GM18868 (cell line): ENCODE data around the gene LGALS9B.
"Not testable (repeated sequence)": the region's sequence is repeated elsewhere in the genome, so short reads cannot be mapped to it uniquely, and the experiment has no call there.

Source experiments
- ATAC-seq: cut with Tn5 transposase; IDR thresholded peaks from one replicate; pipeline ENCODE4 v1.9.1; 2021; ENCODE audit warnings: mild to moderate bottlenecking, moderate library complexity; ENCODE audit not compliant: unreplicated experiment

LGALS9B gene

DNA sequence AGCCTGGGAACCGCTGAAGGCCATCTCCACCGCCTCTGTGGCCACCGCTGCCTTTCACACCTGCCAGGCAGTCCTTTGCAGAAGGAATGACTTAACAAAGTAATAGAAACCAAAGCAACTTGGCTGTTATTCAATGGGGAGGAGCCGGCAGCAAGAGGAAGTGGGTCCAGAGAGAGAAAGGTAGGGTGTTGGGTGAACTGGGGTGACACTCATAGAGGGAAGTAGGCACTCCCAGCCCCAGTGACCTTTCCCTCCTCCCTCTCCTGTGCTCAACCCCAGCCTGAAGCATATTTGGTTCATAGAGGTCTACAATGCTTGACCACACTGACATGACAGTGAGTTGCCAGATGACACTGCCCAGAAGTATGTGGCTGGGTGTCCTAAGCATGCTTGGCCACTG is at the start of gene LGALS9B:
TSS of gene LGALS9B (minus strand) at position 93 of the 400 bp plus-strand sequence. CDS start at position 24, 69 bp downstream.
- ATAC-seq: peak; percentile 84

DNA sequence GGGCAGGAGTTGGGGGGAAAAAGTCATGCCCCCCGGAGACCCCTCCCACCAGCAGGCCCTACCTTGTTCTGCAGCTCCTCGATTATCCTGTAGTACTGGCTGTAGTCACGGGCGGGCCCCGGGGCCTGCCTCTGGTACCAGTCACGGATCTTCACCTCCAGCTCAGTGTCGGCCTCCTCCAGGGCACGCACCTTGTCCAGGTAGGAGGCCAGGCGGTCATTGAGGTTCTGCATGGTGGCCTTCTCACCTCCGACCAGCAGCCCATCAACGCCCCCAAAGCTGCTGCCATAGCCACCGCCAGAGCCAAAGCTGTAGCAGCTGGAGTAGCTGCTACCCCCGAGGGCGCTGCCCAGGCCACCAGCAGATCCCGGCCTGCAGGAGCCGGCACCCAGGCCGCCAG is 49.6 kb upstream of the LGALS9B start:
- not testable (repeated sequence) for ATAC-seq

DNA sequence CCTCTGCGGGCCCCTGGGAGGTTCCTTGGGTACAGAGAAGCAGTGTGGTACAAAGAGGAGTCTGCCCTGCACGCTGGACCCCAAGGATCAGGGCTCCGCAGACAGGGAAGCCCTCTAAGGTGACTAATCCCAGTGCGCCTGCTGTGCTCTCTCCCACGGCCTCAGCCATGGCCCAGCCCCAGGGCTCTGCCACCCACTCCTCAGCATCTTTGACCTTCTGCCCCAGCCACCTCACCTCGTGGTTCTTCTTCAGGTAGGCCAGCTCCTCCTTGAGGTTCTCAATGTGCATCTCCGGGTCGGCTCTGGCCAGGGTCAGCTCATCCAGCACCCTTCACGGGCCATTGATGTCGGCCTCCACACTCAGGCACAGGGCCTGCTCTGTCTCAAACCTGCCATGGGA is 47.8 kb upstream of the LGALS9B start:
- ATAC-seq: not testable (repeated sequence)

GRCh38 chr17:20513539-20513938 is 46.2 kb upstream of the LGALS9B start:
- not testable (repeated sequence) for ATAC-seq

DNA sequence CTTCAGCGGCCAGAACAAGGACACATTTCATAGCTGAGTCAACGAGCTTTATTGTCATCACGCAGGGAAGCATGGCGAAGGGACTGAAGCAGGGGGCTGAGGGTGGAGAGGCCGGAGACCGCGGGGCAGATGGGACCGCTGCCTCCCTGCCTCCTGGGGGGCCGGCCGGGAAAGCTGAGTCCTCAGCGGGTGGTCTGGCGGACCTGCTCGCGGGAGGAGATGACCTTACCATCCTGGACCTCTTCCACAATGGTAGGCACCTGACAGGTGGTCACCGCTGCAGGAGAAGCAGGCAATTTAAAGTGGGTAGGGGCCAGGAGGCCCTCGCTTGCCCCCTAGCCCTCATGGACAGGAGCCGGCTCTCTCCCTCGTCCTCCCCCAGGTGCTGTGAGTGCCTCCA is 45.0 kb upstream of the LGALS9B start:
- ATAC-seq: not testable (repeated sequence)

GRCh38 chr17:20511778-20512177 is 44.4 kb upstream of the LGALS9B start:
- ATAC-seq: not testable (repeated sequence)

GRCh38 chr17:20505333-20505732 is 38.0 kb upstream of the LGALS9B start:
- ATAC-seq: not testable (repeated sequence)

- ATAC-seq: not testable (repeated sequence)
Measured at GRCh38 chr17:20504388-20505066, 37.2 kb upstream of the LGALS9B start.

DNA sequence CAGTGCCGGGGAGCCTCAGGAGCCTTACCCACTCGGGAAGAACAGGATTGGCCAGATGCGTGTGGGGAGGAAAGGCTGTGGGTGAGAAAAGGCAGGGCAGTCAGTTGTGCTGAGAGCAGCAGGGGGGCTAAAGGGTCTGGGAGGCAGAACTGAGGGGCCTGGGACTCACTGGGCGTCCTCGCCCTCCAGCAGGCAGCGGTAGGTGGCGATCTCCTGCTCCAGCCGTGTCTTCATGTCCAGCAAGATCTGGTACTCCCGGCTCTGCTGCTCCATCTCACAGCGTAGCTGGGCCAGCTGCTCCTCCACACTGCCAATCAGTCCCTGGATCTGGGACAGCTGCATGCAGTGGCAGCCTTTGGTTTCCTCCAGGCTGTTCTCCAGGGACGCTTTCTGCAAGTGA is 34.6 kb upstream of the LGALS9B start:
- not testable (repeated sequence) for ATAC-seq

DNA sequence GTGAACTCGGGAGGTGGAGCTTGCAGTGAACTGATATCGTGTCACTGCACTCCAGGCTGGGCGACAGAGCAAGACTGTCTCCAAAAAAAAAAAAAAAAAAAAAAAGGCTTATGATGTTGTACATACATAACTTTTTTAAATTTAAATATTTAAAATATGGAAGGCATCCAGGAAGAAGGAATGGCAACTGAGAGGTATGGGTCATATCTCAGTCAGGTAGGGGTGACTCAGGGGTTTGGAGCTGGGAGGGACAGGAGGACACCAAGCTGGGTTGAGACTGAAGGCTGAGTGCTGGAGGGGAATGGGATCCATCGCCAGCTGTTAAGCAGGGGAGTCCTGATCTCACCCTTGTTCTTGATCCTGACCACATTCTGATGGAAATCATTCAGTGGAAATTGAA is 33.0 kb upstream of the LGALS9B start:
- ATAC-seq: not testable (repeated sequence)

GRCh38 chr17:20495420-20495819 is 28.1 kb upstream of the LGALS9B start:
- ATAC-seq: not testable (repeated sequence)

- not testable (repeated sequence) for ATAC-seq
Measured at GRCh38 chr17:20494735-20495134, 27.4 kb upstream of the LGALS9B start.

DNA sequence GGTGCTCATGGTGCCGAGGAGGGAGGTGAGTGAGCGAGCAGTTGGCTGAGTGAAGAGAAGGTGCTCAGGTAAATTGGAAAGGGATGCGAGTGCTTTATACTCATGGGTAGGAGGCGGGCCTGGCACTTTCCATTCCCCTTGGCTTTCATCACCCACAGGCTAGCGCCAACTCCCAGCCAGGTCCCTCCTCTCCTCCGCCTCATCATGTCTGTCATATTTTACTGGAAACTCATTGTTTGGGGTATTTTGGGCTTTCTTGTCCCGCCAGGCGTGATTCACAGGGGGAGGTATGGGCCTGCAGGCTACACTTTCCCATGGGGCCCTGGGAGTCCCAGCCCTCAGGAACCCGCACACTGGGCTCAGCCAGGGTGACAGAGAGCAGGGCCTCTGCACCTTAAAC is 26.8 kb upstream of the LGALS9B start:
- ATAC-seq: not testable (repeated sequence)

- ATAC-seq: not testable (repeated sequence)
Measured at GRCh38 chr17:20492971-20493370, 25.6 kb upstream of the LGALS9B start.

DNA sequence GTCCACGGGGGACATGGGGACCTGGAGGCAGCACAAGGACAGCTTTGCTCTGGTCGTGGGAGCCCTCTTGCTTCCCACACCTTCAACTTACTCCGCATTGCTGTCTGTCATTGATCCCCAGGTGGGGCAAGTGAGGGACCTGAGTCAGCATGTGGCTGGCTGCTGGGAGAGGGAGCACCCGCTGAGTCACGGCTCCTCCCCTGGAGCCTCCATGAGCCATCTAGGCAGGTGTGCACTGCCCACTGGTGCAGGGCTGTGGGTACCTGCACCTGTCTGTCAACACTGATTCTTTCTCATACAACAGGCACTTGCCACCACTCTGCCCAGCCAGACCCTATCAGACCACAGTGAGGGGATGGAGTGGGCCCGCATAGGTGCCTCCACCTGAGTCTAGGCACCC is 24.8 kb upstream of the LGALS9B start:
- ATAC-seq: not testable (repeated sequence)

- ATAC-seq: not testable (repeated sequence)
Measured at GRCh38 chr17:20484930-20485329, 17.6 kb upstream of the LGALS9B start.

- ATAC-seq: not testable (repeated sequence)
Measured at GRCh38 chr17:20479889-20480591, 12.7 kb upstream of the LGALS9B start.

GRCh38 chr17:20477398-20478071 is 10.2 kb upstream of the LGALS9B start:
- ATAC-seq: not testable (repeated sequence)

DNA sequence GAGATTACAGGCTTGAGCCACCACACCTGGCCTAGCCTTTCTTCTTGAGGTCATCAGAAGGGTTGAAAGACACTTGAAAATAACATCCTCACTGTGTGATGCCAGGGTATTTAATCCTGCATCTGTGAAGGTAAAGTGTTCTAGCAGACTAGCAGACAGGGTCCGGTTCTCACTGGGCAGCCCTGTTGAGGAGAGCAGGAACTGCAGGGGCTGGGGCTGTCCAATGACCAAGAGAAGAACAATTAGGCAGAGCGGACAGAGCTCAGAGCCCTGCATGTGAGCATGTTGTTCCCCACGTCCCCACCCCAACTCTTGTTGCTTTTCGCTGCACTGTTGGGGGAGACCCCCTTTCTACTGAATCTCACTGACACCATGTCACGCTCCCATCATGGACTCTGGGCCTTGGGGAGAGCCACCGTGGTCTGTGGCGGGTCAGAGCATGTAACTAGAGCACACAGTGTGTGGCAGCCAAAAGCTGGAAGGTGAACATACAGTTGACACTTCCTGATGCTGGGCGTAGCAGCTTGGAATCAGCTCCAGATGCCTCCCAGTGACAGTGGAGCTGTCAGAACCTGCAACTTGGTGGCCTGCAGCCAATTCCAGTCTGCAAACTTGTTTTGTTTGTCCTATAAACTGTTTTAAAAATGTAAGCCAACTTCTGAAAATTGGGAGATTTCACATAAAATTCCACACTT is 7.9 kb upstream of the LGALS9B start:
- ATAC-seq: not testable (repeated sequence)

- ATAC-seq: not testable (repeated sequence)
Measured at GRCh38 chr17:20474081-20474480, 6.7 kb upstream of the LGALS9B start.

- ATAC-seq: not testable (repeated sequence)
Measured at GRCh38 chr17:20469946-20470345, 2.6 kb upstream of the LGALS9B start.
